ENCODE results near the gene FAM83B. TPM values are rescaled to one million over a fixed set of nuclear protein-coding genes. Genes with fewer than 3 reads are reported as not detected.

The FAM83B gene
- total RNA-seq, 1 donor from 2014 or later: 40.3 TPM

- no peak for TF ChIP-seq CTCF (IDR thresholded peaks at IDR 0.05; ENCODE audit: insufficient read depth, low read length, severe bottlenecking)
- Histone ChIP-seq H3K36me3 (ENCODE audit: control insufficient read depth, insufficient read depth, low read length) (peaks cover 5% of the 10 kb centered on the region), H3K4me3 (ENCODE audit: low read depth, low read length) (no peak overlapping the region), H3K27me3 (ENCODE audit: control insufficient read depth, insufficient read depth, low read length) (no peaks in the 10 kb centered on the region)
- DNase-seq (ENCODE audit: low read depth) (no peak), FAIRE-seq (no peak)
Observed at GRCh38 chr6:54865091-54865631, 18.6 kb downstream of the FAM83B start.

- Histone ChIP-seq H3K4me3 (ENCODE audit: low read depth, low read length) (no peak overlapping the region), H3K27me3 (ENCODE audit: control insufficient read depth, insufficient read depth, low read length) (no peaks in the 10 kb centered on the region), H3K36me3 (ENCODE audit: control insufficient read depth, insufficient read depth, low read length) (peaks cover 4% of the 10 kb centered on the region)
- no peak for DNase-seq (ENCODE audit: low read depth)
- TF ChIP-seq CTCF (IDR thresholded peaks at IDR 0.05; ENCODE audit: insufficient read depth, low read length, severe bottlenecking): no peak
- no peak for FAIRE-seq
Observed at GRCh38 chr6:54868556-54868955, 22.0 kb downstream of the FAM83B start.

- TF ChIP-seq CTCF (IDR thresholded peaks at IDR 0.05; ENCODE audit: insufficient read depth, low read length, severe bottlenecking): no peak
- Histone ChIP-seq H3K4me3 (ENCODE audit: low read depth, low read length) (no peak overlapping the region), H3K27me3 (ENCODE audit: control insufficient read depth, insufficient read depth, low read length) (no peaks in the 10 kb centered on the region), H3K36me3 (ENCODE audit: control insufficient read depth, insufficient read depth, low read length) (peaks cover 7% of the 10 kb centered on the region)
- DNase-seq (ENCODE audit: low read depth) (no peak), FAIRE-seq (no peak)
Observed at GRCh38 chr6:54873599-54873998, 27.0 kb downstream of the FAM83B start.

GRCh38 chr6:54874349-54875048 is 27.9 kb downstream of the FAM83B start:
- Histone ChIP-seq H3K36me3 (ENCODE audit: control insufficient read depth, insufficient read depth, low read length) (peaks cover 7% of the 10 kb centered on the region), H3K27me3 (ENCODE audit: control insufficient read depth, insufficient read depth, low read length) (no peaks in the 10 kb centered on the region), H3K4me3 (ENCODE audit: low read depth, low read length) (no peak overlapping the region)
- FAIRE-seq: no peak
- DNase-seq (ENCODE audit: low read depth): peak; percentile 96
- TF ChIP-seq CTCF (IDR thresholded peaks at IDR 0.05; ENCODE audit: insufficient read depth, low read length, severe bottlenecking): no peak

- TF ChIP-seq CTCF (IDR thresholded peaks at IDR 0.05; ENCODE audit: insufficient read depth, low read length, severe bottlenecking): no peak
- H3K36me3 ChIP-seq (ENCODE audit: control insufficient read depth, insufficient read depth, low read length): peaks cover 3% of the 10 kb centered on the region
- DNase-seq (ENCODE audit: low read depth): no peak
- FAIRE-seq: no peak
- no peak overlapping the region for H3K4me3 ChIP-seq (ENCODE audit: low read depth, low read length)
- no peaks in the 10 kb centered on the region for H3K27me3 ChIP-seq (ENCODE audit: control insufficient read depth, insufficient read depth, low read length)
Observed at GRCh38 chr6:54875539-54875938, 29.0 kb downstream of the FAM83B start.

- Histone ChIP-seq H3K36me3 (ENCODE audit: control insufficient read depth, insufficient read depth, low read length) (peaks cover 3% of the 10 kb centered on the region), H3K4me3 (ENCODE audit: low read depth, low read length) (no peak overlapping the region), H3K27me3 (ENCODE audit: control insufficient read depth, insufficient read depth, low read length) (no peaks in the 10 kb centered on the region)
- FAIRE-seq (no peak), DNase-seq (ENCODE audit: low read depth) (no peak)
- TF ChIP-seq CTCF (IDR thresholded peaks at IDR 0.05; ENCODE audit: insufficient read depth, low read length, severe bottlenecking): no peak
Observed at GRCh38 chr6:54876365-54876764, 29.8 kb downstream of the FAM83B start.
